Cardiac fibroblast (primary cell): ENCODE data around the gene ELMO1.
A peak's percentile ranks its signal among the peaks of the same experiment; 100 is the strongest.

Source experiments
- DNase-seq, 2 donors: peaks; one replicate each; pipeline versions ENCODE4 v3.0.0 to v3.0.0-alpha.2; 2010; ENCODE audit warnings: low read depth in 2 of 2
- H3K4me3 ChIP-seq, 2 donors: replicated peaks in 1 of 2; 1 replicate in 1 of 2; 2 replicates in 1 of 2; pipeline ENCODE4 v1.5.1; 2011; ENCODE audit warnings: low read depth in 2 of 2, low read length in 2 of 2, mild to moderate bottlenecking in 2 of 2, moderate library complexity in 1 of 2
- CTCF ChIP-seq: IDR thresholded peaks from one replicate; pipeline ENCODE4 v1.5.1; 2011; ENCODE audit warnings: low read depth, mild to moderate bottlenecking, low read length, inconsistent platforms

The ELMO1 gene

DNA sequence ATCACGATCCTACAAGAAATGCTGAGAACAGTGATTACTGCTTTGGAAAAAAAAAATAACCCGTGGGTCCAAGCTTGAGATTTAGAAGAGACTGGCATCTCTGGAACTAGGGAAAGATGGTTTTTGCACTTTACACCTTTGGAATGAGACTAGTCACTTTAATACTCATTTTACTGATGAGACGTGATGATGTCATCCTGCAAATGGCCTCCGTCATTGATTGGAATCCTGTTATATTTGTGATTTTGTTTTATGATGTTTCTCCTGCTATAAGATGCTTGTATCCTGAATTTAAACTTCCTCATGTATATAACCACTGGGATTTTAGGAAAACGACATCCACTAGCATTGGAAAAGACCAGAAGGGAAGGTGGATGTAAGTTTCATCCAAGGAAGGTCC is 363.1 kb downstream of the ELMO1 start:
- TF ChIP-seq CTCF = no peak
- no peak for DNase-seq

GRCh38 chr7:37084303-37084702 is 364.4 kb downstream of the ELMO1 start:
- TF ChIP-seq CTCF = no peak
- no peak for DNase-seq
- H3K4me3 ChIP-seq = no peak overlapping the region

More for the DNA sequence above, 363.1 kb downstream of the ELMO1 start:
- no peak overlapping the region for H3K4me3 ChIP-seq

DNA sequence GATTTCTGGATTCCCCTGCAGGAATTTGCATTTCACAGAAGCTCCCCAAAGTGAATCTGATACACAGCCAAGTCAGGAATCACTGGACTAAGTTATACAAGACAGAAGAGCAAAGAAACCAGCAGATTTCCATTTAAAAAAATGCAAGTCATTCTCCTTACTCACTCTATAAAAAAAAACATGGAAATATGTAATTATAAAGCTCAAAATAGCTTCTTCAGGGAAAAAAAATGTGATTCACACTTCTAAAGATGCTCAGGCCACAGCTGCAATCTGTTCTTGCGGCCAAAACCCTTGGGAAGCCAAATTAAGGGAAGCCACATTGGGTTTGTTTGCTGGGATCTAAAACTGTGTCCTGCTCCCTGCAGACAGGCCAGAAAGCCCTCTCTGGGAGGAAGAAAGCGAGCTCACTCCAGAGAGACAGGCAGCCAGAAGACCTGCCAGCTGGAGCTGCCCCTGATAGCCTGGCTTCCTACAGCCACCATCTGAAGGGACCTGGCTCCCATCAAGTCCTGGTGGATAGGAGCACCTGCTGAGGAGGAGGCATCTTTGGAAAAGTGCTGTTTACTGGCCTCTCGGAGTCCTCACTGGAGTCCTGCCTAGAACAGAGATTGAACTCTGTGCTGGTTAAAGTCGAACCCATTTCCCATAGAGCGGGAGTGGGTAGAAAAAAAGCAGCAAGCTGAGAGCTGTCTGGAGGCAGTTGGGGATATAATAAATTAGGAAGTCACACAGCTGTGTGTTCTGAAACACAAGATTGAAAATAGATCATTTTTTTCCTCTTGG is 365.2 kb downstream of the ELMO1 start:
- TF ChIP-seq CTCF = no peak
- DNase-seq = peak; percentile 24 to 43
- H3K4me3 ChIP-seq = no peak overlapping the region

DNA sequence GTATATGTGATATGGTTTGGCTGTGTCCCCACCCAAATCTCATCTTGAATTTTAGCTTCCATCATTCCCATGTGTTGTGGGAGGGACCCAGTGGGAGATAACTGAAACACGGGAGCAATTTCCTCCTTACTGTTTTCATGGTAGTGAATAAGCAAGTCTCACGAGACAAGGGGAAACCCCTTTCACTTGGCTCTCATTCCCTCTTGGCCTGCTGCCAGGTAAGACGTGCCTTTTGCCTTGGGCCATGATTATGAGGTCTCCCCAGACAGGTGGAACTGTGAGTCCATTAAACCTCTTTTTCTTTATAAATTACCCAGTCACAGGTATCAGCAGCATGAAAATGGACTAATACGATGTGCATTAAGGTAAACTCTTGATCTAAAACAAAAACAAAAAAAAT is 367.2 kb downstream of the ELMO1 start:
- H3K4me3 ChIP-seq = no peak overlapping the region
- peak; percentile 2 to 10 for DNase-seq
- no peak for TF ChIP-seq CTCF

DNA sequence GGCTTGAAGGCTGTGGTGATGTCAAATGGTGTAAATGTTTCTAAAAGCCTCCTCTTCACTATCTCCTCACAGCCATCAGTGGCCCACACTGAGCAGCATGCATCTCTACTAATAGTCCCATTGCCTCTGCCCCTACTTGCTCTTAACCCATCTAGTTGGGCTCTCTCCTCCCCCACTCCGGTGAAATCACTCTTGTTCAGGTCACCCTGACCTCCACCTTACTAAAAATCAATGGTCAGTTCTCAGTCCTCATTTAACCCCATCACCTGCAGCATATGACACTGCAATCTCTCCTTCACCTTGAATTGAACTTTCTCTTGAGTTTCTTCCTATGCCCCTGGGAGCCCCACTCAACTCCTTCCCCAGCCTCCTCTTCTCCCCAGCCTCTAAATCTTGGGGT is 369.2 kb downstream of the ELMO1 start:
- no peak for TF ChIP-seq CTCF
- DNase-seq = no peak
- H3K4me3 ChIP-seq = no peak overlapping the region

GRCh38 chr7:37076668-37077067 is 372.0 kb downstream of the ELMO1 start:
- no peak for TF ChIP-seq CTCF
- no peak overlapping the region for H3K4me3 ChIP-seq
- DNase-seq = no peak

DNA sequence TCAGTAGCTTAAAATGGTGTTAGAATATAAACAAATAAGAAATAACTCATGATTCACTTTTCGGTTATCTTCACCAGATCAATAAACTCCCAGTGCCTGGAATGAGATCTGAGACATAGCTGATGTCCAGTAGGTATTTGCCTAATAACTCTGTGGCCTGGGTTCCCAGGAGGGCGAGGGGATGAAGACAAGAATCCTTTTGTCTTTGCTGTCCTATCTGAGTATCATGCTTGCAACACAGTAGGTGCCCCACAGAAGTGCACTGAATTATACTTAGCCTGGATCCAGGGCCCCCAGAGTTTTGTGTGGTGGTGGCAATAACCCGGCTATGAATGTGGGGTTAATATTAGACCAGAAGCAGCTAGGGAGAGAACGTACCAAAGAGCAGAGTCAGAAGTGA is 374.3 kb downstream of the ELMO1 start:
- H3K4me3 ChIP-seq = no peak overlapping the region
- no peak for DNase-seq
- no peak for TF ChIP-seq CTCF
